ENCODE measurements around the gene ZNF621.

- no peak for TF ChIP-seq CTCF (IDR thresholded peaks at IDR 0.05)
- TF ChIP-seq REST (IDR thresholded peaks at IDR 0.05; ENCODE audit: insufficient read depth in 1 of 2, low read depth in 2 of 2, low read length in 1 of 2): no peak
- TF ChIP-seq POLR2AphosphoS5 (IDR thresholded peaks at IDR 0.05; ENCODE audit: low read depth, low read length): no peak
Measured at GRCh38 chr3:40497288-40497687, 27.5 kb upstream of the ZNF621 start.
